NCI-H446 (cell line): ENCODE data around the gene THOC5.
"Not testable (repeated sequence)": the region's sequence is repeated elsewhere in the genome, so short reads cannot be mapped to it uniquely, and the experiment has no call there.

ENCODE experiments used
- DNase-seq, 2 experiments: peaks; one replicate each; lab custom pipeline; 2025; lab: John Stamatoyannopoulos, UW

Gene THOC5

DNA sequence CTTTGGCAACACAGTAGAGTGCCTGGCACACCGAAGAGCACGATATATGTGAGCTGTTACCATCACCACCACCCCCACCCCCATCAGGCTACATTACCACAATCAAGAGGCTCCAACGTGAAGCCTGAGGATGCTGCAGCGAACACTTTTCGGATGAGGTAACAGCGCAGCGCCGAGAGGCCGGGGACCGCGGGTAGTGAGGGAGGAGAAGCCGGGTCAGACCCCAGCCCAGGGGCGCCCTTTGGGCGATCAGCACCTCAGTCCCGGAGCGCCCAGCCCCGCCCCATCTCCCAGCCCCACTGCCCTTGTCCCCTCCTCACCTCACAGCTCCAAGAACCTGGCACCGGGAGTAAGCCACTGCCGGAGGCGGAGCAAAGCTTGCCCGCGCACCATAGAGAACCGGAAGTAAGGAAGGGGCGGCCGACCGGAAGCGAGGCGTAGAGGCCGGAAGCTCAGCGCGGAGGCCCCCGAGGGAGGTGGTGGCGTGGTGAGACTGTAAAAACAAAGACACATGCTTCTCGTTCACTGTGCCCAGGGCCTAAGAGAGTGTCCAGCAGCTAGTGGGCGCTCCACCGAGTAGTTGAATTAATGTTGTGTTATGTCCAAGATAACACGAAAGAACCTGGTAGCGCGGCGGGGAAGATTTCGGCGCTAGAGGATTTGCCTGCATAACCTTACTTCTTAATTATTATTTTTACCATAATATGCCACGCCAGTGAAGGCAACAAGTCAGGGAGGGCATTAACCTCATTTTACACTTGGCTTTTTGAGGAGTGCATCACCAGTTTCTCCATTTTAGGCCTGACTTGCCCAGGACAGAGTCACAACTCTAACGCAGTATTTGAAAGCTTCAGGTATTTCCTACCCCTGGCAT, at the start of gene THOC5:
Gene THOC5 (minus strand): TSS at position 407 of the 874 bp plus-strand sequence. CDS start 4,610 bp downstream, outside the sequence.
- DNase-seq = peak; percentile 84 to 97

- DNase-seq = no peak
These were observed 45.1 kb upstream of the THOC5 start for GRCh38 chr22:29598684-29599020.

DNA sequence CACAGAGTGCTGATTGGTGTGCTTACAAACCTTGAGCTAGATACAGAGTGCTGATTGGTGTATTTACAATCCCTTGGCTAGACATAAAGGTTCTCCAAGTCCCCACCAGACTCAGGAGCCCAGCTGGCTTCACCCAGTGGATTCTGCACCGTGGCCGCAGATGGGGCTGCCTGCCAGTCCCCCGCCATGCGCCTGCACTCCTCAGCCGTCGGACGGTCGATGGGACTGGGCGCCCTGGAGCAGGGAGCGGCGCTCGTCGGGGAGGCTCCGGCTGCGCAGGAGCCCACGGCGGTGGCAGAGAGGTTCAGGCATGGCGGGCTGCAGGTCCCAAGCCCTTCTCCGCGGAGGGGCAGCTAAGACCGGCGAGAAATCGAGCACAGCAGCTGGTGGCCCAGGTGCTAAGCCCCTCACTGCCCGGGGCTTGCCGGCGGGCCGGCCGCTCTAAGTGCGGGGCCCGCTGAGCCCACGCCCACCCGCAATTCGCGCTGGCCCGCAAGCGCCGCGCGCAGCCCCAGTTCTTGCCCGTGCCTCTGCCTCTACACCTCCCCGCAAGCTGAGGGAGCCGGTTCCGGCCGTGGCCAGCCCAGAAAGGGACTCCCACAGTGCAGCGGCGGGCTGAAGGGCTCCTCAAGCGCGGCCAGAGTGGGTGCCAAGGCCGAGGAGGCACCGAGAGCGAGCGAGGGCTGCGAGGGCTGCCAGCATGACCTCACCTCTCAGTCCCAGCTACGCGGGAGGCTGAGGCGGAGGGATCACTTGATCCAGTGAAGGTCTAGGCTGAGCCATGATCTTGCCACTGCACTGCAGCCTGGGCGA, 44.5 kb upstream of the THOC5 start:
- DNase-seq = not testable (repeated sequence)

- DNase-seq = no peak
These were observed 42.9 kb upstream of the THOC5 start for GRCh38 chr22:29596408-29596807.

DNA sequence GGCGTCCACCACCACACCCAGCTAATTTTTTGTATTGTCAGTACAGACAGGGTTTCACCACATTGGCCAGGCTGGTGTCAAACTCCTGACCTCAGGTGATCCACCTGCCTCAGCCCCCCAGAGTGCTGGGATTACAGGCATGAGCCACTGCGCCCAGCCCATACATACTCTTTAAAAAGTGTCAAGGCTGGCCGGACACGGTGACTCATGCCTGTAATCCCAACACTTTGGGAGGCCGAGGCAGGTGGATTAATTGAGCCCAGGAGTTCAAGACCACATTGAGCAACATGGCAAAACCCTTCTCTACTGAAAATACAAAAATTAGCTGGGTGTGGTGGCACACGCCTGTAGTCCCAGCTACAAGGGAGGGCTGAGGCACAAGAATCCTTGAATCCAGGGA, 40.9 kb upstream of the THOC5 start:
- DNase-seq = not testable (repeated sequence)

- no peak for DNase-seq
These were observed 40.4 kb upstream of the THOC5 start for GRCh38 chr22:29593923-29594322.

DNA sequence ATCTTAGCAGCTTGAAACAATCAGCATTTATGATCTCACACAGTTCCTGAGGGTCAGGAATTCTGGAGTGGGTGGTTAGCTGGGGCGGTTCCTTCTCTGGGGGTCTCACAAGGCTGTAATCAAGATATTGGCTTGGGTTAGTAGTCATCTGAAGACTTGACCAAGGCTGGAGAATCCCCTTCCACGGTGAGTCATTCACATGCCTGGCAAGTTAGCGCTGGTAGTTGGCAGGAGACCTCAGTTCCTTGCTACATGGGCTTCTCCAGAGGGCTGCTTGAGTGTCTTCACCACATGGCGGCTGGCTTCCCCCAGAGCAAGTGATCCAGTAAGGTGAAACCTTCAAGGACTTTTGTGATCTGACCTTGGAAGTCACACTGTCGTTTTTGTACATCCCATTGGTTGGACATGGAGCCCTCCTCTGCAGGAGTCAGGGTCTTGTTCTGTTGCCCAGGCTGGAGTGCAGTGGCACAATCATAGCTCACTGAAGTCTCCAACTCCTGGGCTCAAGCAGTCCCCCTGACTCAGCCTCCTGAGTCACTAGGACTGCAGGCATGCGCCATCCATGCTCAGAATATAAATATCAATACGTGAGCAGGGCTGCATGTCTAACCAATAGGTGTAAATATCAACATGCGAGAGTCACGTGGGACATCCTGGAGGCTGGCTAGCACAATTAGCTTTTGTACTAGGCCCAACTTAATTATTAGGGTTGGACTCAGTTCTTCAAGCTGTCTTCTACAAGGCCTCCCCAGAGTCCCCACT, 34.6 kb upstream of the THOC5 start:
- DNase-seq = peak in 1 of 2 experiments; percentile 89

GRCh38 chr22:29586193-29586705, 32.7 kb upstream of the THOC5 start:
- not testable (repeated sequence) for DNase-seq

GRCh38 chr22:29584975-29585374, 31.4 kb upstream of the THOC5 start:
- DNase-seq = no peak

- DNase-seq = no peak
These were observed 28.2 kb upstream of the THOC5 start for GRCh38 chr22:29581799-29582198.

DNA sequence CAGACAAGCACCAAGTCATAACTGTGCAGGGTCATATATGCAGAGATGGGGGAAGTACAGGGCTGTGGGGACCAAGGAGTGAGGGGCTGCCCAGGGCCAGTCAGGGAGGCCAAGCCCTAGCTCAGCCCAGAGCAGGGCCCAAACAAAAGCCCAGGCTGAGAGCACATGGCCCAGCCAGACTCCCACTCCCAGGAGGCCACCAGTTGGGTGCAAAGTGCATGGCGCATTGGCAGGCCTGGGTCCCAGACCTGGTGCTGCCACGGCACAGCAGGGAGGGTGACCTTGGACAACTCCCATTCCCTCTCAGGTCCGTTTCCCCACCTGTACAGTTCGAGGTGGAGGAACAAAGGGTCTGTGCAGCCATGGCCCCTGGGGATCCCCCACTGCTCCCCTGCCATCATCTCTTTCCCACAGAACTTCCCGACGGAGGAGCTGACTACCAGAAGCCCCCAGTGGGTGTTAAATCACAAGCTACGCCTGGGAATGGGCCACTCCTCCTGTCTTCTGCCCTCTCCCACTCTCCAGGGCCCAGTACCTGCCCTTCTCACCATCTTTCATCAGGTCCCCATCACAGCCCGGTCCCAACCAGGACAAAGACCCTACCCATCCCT, 26.7 kb upstream of the THOC5 start:
- DNase-seq = peak in 1 of 2 experiments; percentile 12

DNA sequence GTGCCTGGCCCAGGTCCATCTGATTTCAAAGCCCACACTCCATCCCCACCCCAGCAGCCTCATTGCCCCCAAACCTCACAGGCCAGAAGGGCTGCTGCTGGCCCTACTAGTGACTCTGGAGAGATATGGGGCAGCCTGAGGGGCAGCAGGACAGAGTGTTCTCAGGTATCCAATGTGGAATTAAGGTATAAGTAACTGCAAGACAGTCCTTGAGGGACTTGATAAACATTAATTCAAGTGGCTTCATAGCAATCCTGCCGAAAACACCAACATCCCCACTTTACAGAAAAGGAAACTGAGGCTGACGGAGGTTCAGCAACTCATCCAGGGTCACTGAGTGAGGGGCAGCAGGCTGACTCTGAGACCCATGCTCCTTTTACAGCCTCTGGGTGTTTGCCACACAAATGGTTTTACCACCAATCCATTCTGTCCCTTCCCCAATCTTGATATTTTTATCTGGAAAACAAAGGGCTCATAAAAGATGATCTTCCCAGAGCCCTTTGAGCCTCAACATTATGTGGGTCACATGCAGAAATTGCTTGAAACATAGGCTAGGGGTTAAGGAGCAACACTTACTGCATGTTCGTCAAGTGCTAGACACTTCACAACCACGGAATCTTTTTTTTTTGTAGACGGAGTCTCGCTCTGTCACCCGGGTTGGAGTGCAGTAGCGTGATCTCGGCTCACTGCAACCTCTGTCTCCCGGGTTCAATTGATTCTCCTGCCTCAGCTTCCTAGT, 25.1 kb upstream of the THOC5 start:
- DNase-seq = no peak

DNA sequence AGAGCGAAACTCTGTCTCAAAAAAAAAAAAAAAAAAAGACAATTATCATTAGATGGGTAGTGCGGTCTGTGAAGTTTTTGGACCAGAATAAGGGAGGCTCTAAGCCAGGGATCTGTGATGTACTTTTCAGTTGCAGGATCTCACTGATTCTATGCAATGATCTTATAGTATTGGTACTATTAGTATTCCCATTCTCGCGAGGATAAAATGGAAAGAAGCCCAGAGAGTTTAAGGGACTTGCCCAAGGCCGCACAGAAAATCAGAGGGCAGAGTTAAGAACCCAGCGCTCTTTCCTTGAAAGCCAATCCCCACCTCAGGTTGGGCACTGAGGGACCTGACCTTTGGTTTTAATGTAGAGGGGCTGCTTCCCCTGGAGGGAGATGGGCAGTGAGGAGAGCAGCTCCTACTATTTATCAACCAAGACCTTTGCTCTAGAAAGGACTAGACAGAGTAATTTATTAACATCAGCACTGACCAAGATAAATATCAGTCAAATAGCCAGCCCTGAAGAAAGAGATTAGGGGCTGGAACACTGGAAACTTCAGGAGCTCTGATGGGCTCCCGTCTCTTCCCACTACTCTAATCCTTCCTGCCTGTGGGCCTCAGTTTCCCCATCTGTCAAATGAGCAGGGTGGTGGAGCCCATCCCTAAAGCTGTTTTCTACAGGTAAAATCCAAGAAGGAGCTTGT, 21.3 kb upstream of the THOC5 start:
- no peak for DNase-seq

- no peak for DNase-seq
These were observed 17.5 kb upstream of the THOC5 start for GRCh38 chr22:29570912-29571549.

DNA sequence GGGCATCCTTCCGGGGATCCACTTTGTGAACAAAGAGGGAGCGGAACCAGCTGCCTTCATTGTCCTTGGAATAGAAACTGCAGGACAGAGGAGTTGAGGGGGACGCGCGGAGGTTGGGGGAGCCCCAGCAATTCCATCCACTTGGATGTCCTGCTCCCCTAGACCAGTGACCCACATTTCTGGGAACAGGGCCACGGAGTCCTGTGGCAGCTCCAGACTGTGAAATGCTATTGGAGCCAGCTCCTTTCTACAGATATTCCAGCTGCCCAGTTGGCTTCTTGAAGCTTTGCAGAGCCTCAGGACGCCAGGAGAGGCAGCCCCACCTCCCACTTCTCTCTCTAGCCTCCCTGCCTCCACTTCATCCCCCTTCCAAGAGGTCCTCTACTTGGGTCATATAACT, 16.9 kb upstream of the THOC5 start:
- DNase-seq = no peak

DNA sequence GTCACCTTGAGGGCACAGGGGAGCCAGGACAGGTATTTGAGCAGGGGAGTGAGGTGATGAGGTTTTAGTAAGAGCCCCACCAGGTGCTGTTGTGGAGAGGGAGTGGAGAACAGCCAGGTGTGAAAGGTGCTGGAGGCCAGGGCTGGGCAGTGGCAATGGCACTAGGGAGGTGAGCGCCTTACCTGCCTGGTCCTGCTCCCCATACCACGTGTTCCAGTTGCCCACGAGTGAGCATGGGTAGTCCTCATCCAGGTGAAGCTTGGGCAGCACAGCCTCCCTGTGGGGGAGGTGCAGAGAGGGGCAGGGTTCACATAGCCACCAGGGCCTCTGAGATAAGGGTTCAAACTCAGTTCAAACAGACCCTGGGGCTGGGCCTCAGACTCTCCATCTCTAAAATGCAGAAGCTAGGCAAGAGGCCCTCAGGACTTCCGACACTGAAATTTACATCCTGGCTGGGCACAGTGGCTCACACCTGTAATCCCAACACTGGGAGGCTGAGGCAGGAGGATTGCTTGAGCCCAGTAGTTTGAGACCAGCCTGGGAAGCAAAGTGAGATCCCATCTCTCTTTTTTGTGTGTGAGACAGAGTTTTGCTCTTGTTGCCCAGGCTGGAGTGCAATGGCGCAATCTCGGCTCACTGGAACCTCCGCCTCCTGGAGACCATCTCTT, 15.6 kb upstream of the THOC5 start:
- DNase-seq = no peak

- no peak for DNase-seq
These were observed 13.8 kb upstream of the THOC5 start for GRCh38 chr22:29567338-29567737.

GRCh38 chr22:29566513-29566912, 13.0 kb upstream of the THOC5 start:
- not testable (repeated sequence) for DNase-seq
